Adrenal gland (tissue), 5 donors: ENCODE results near the gene PRRT1.

Source experiments
- POLR2A ChIP-seq, 2 donors: fragments of 450-650 bp; IDR thresholded peaks; one replicate each; pipeline ENCODE4 v1.6.1; 2017; ENCODE audit warnings: antibody characterized with exemption in 2 of 2, mild to moderate bottlenecking in 2 of 2, moderate library complexity in 1 of 2
- TF ChIP-seq, protein P1 (sequence below), 6 experiments: fragments of 450-650 bp in 4 of 6; fragments of 200-600 bp in 2 of 6; sonication (generic) in 1 of 6; IDR thresholded peaks; 1 replicate in 5 of 6; 2 replicates in 1 of 6; pipeline versions ENCODE4 v1.5.1 to v1.8.0; 2016 to 2021; ENCODE audit warnings: antibody characterized with exemption in 6 of 6, mild to moderate bottlenecking in 2 of 6, moderate library complexity in 1 of 6
- donor health status: DM: no; HTN: no; CAD: no.

GRCh38 chr6:32167154-32167760 is 15.5 kb upstream of the PRRT1 start:
- no peak for TF ChIP-seq POLR2A (IDR thresholded peaks at IDR 0.05)
- TF ChIP-seq, protein P1, sequence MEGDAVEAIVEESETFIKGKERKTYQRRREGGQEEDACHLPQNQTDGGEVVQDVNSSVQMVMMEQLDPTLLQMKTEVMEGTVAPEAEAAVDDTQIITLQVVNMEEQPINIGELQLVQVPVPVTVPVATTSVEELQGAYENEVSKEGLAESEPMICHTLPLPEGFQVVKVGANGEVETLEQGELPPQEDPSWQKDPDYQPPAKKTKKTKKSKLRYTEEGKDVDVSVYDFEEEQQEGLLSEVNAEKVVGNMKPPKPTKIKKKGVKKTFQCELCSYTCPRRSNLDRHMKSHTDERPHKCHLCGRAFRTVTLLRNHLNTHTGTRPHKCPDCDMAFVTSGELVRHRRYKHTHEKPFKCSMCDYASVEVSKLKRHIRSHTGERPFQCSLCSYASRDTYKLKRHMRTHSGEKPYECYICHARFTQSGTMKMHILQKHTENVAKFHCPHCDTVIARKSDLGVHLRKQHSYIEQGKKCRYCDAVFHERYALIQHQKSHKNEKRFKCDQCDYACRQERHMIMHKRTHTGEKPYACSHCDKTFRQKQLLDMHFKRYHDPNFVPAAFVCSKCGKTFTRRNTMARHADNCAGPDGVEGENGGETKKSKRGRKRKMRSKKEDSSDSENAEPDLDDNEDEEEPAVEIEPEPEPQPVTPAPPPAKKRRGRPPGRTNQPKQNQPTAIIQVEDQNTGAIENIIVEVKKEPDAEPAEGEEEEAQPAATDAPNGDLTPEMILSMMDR (IDR thresholded peaks at IDR 0.05), result no peak
